Stimulated activated naive CD8-positive, alpha-beta T cell treated with anti-CD3 and anti-CD28 coated beads, Interleukin-15, amount 100 ng/mL, for 72 hours (primary cell): ENCODE measurements around the gene SLC22A14.
A peak's percentile ranks its signal among the peaks of the same experiment; 100 is the strongest.

Experiments used
- ATAC-seq: fragments of 150-1000 bp; cut with Tn5 transposase; 2 replicates; pipeline ENCODE4 v1.10.0; 2021; ENCODE audit warnings: mild to moderate bottlenecking, moderate library complexity
- DNase-seq, 2 donors: peaks; one replicate each; pipeline ENCODE4 v3.0.0; 2021 to 2022
- H3K27ac Mint-ChIP-seq, 2 donors: one replicate each; pipeline ENCODE4 v1.8.0; 2022; ENCODE audit warnings: mild to moderate bottlenecking in 2 of 2, mixed read lengths in 2 of 2, moderate library complexity in 2 of 2
- H3K27me3 Mint-ChIP-seq: one replicate; pipeline ENCODE4 v1.8.0; 2022; ENCODE audit warnings: mixed read lengths
- H3K4me1 Mint-ChIP-seq: one replicate; pipeline ENCODE4 v1.8.0; 2022; ENCODE audit warnings: mild to moderate bottlenecking, mixed read lengths
- H3K4me3 Mint-ChIP-seq, 2 donors: one replicate each; pipeline ENCODE4 v1.8.0; 2022; ENCODE audit warnings: mild to moderate bottlenecking in 2 of 2, mixed read lengths in 2 of 2, moderate library complexity in 1 of 2
- H3K9me3 Mint-ChIP-seq, 2 donors: one replicate each; pipeline ENCODE4 v1.8.0; 2022; ENCODE audit warnings: mixed read lengths in 2 of 2

The SLC22A14 gene

DNA sequence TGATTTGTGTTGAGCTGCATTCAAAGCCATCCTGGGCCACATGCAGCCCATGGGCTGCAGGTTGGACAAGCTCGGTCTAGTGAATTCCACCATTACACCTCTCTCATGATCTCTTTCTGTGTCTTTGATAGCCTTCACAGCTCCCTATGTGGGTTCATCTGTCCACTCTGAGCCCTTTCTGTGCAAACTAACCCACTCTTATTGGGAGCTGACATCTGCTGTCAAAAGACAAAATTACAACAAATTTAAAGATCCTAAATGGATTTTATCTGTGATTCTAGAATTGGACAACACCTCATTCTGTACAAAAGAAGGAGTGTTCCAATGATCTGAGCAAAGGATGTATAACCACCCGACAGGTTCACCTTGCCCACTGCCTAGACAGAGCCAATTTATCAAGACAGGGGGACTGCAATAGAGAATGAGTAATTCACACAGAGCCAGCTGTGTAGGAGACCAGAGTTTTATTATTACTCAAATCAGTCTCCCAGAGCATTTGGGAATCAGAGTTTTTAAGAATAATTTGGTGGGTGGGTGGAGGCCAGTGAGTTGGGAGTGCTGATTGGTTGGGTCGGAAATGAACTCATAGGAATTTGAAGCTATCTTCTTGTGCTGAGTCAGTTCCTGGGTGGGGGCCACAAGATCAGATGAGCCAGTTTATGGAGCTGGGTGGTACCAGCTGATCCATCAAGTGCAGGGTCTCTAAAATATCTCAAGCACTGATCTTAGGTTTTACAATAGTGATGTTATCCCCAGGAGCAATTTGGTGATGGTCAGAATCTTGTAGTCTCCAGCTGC lies 61.9 kb downstream of the SLC22A14 start:
- DNase-seq (no peak), ATAC-seq (no peak)
- Mint-ChIP-seq H3K4me1 (peaks cover 9% of the 10 kb centered on the region), H3K27me3 (no peaks in the 10 kb centered on the region), H3K27ac (no peak overlapping the region), H3K4me3 (no peak overlapping the region), H3K9me3 (no peaks in the 10 kb centered on the region)

DNA sequence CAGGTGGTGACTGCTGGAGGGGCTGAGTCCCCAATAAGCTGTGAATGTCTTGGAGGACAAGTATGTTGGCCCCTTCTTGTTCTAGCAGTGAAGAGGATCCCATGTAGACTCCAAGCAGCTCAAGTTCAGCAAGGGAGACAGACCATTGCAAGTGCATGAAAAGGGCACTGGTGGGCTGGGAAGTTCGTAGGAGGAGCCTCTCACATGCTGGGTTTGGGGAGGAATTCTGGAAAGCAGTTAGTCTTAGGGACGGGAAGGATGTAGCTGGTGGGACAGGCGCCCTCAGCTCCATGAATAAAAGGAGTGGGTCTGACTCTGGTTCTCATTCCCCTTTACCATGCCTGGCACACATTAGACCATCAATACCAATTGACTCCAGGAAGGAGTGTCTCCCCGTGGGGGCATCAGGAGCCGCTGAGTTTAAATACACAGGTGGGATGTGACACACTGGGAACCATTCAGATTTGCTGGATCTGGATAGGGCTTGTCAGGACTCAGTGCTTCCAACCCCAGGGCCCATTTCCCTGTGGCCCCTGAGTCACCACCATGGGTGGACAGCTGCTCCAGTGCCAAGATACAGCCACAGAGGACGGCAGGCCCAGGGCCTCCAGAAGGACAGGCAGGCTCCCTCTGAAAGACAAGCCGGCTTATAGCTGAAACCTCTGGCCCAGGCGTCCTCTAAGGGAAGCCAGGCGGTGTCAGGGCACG lies 63.9 kb downstream of the SLC22A14 start:
- Mint-ChIP-seq H3K4me3 (peak overlapping the region; percentile 76 to 78), H3K4me1 (peaks cover 9% of the 10 kb centered on the region)
- ATAC-seq = no peak

DNA sequence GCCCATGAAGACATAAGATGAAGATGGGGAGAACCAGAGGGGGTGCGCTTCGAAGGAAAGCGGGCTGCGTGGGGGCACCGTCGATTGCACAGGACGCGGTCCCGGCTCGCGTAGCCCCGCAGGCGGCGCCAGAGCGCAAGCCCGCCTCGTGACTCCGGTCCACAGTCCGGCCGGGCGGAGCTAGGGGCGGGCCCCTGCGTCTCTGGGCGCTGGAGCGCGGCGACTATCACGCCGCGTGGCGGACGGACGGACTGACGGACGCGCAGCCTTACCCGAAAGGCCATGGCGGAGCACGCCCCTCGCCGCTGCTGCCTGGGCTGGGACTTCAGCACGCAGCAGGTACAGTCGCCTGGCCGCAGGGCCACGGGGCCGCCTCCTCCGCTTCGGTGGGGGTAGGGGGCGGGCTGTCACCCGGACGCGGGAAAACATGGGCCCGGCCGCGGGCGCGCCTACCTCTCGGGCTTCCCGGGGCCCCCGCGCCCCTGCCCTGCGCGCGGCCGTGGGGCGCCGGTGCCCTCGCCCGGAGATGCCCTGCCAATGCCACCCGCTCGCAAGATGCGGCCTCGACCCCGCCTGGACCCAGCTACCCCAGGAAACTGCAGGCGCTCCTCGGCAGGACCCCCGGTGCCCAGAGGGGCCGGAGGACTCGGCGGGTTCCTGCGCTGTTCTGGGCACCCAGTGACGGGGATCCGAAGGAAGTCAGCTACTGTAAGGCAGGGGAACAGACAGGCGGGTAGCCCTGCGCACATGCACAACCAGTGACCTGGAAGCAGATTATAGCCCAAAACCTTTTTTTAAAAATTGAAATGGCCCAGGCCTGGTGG lies 64.7 kb downstream of the SLC22A14 start, which contains the start of gene XYLB:
TSS of gene XYLB (plus strand) at position 199 of the 824 bp plus-strand sequence. CDS start at position 283, 84 bp downstream.
- peak; percentile 84 to 85 for DNase-seq
- H3K4me1 Mint-ChIP-seq = peaks cover 9% of the 10 kb centered on the region
- H3K27ac Mint-ChIP-seq = peak within 1 kb of the TSS; percentile 46 to 63
- peak; percentile 96 for ATAC-seq
- no peaks in the 10 kb centered on the region for H3K9me3 Mint-ChIP-seq
- peak within 1 kb of the TSS; percentile 81 to 88 for H3K4me3 Mint-ChIP-seq
- no peaks in the 10 kb centered on the region for H3K27me3 Mint-ChIP-seq

More for the DNA sequence above, 63.9 kb downstream of the SLC22A14 start:
- H3K27ac Mint-ChIP-seq = peak overlapping the region in 1 of 2 donors; percentile 61
- no peaks in the 10 kb centered on the region for H3K27me3 Mint-ChIP-seq
- H3K9me3 Mint-ChIP-seq = no peaks in the 10 kb centered on the region
- no peak for DNase-seq

- H3K9me3 Mint-ChIP-seq = no peaks in the 10 kb centered on the region
- ATAC-seq = no peak
Measured at GRCh38 chr3:38347421-38348200, 65.5 kb downstream of the SLC22A14 start.

DNA sequence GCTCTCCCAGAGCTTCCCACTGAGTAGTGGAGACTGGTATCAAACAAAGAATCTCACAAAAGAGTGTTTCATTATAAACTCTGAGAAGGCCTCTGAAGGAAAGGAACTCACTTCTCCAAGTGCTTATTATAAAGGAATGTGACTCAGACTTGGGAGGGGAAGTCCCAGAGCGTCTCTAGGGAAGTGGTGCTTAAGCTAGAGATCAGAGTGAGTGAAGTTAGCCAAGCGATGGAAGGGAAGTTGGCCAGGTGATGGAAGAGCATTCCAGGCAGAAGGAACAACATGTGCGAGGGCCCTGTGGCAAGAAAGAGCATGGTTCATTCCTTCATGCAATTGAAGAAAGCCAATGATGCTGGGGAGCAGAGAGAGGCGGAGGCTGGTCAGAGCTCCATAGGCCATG lies 66.8 kb downstream of the SLC22A14 start:
- no peak overlapping the region for H3K4me3 Mint-ChIP-seq
- peaks cover 9% of the 10 kb centered on the region for H3K4me1 Mint-ChIP-seq
- no peaks in the 10 kb centered on the region for H3K9me3 Mint-ChIP-seq
- no peaks in the 10 kb centered on the region for H3K27me3 Mint-ChIP-seq
- ATAC-seq (no peak), DNase-seq (no peak)
- no peak overlapping the region for H3K27ac Mint-ChIP-seq

More at GRCh38 chr3:38347421-38348200, 65.5 kb downstream of the SLC22A14 start:
- Mint-ChIP-seq H3K4me3 (peak overlapping the region; percentile 81 to 88), H3K27ac (peak overlapping the region in 1 of 2 donors; percentile 40), H3K4me1 (peaks cover 9% of the 10 kb centered on the region), H3K27me3 (no peaks in the 10 kb centered on the region)
- DNase-seq = no peak

- peaks cover 9% of the 10 kb centered on the region for H3K4me1 Mint-ChIP-seq
- DNase-seq = no peak
- no peaks in the 10 kb centered on the region for H3K9me3 Mint-ChIP-seq
- no peaks in the 10 kb centered on the region for H3K27me3 Mint-ChIP-seq
- ATAC-seq = no peak
- no peak overlapping the region for H3K27ac Mint-ChIP-seq
- no peak overlapping the region for H3K4me3 Mint-ChIP-seq
Measured at GRCh38 chr3:38349684-38350359, 67.7 kb downstream of the SLC22A14 start.

DNA sequence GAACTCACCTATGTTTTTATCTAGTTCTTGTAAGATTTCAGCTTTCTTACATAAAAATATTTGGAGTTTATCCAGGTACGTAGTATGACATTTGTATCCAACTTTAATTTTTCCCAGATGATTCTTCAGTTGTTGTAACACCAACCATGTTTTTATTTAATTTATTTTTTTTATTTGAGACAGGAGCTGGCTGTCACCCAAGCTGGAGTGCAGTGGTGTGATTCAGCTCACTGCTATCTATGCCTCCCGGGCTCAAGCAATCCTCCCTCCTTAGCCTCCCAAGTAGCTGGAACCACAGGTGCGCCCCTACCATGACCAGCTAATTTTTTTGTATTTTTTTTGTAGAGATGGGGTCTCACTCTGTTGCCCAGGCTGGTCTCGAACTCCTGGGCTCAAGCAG lies 71.1 kb downstream of the SLC22A14 start:
- DNase-seq (no peak), ATAC-seq (no peak)
- Mint-ChIP-seq H3K9me3 (no peaks in the 10 kb centered on the region), H3K27ac (no peak overlapping the region), H3K27me3 (no peaks in the 10 kb centered on the region), H3K4me3 (no peak overlapping the region), H3K4me1 (no peaks in the 10 kb centered on the region)

DNA sequence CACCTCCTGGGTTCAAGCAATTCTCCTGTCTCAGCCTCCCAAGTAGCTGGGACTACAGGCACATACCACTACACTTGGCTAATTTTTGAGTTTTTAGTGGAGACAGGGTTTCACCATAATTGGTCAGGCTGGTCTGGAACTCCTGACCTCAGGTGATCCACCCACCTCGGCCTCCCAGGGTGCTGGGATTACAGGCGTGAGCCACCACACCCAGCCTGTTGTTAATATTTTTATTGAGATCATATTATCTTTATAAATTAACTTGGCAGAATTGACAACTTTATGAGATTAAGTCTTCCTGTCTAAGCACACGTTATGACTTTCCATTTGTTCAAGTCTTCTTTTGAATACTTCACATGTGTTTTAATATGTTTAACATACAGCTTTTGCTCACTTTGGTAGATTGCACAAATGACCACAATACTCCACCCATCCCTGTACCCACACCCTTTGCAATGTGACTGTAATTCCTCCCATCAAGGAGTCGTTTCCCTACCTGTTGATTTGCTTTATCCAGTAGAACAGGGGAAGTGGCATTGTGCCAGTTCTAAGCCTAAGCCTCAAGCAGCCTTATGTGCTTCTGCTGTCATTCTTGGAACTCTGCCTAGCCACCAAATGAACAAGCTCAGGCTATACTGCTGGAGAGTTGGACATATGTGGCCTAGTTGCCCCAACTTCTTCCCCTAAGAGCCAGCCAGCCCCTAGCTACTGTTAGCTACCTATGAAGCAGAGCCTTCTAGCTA lies 72.7 kb downstream of the SLC22A14 start:
- H3K27ac Mint-ChIP-seq = no peak overlapping the region
- no peak overlapping the region for H3K4me3 Mint-ChIP-seq
- H3K27me3 Mint-ChIP-seq = no peaks in the 10 kb centered on the region
- no peaks in the 10 kb centered on the region for H3K9me3 Mint-ChIP-seq
- no peaks in the 10 kb centered on the region for H3K4me1 Mint-ChIP-seq
- DNase-seq (no peak), ATAC-seq (no peak)

DNA sequence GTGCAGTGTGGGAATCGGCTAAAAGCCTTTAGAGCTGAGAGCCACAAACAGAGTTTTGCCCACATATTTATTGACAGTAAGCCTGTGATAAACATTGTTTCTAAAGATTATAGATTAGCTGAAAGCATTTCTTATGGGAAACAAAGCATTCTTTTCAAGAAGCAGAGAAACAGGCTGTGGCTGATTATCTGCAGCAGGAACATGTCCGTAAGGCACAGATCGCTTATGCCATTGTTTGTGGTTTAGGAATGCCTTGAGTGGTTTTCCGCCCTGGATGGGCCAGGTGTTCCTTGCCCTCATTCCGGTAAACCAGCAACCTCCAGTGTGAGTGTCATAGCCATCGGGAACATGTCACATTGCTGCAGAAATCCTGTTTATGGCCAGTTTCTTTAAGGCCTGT lies 76.9 kb downstream of the SLC22A14 start:
- peaks cover 4% of the 10 kb centered on the region for H3K4me1 Mint-ChIP-seq
- H3K27ac Mint-ChIP-seq = no peak overlapping the region
- ATAC-seq = no peak
- no peak for DNase-seq
- no peaks in the 10 kb centered on the region for H3K9me3 Mint-ChIP-seq
- H3K27me3 Mint-ChIP-seq = no peaks in the 10 kb centered on the region
- no peak overlapping the region for H3K4me3 Mint-ChIP-seq

- Mint-ChIP-seq H3K27ac (no peak overlapping the region), H3K4me1 (peaks cover 9% of the 10 kb centered on the region), H3K9me3 (no peaks in the 10 kb centered on the region), H3K27me3 (no peaks in the 10 kb centered on the region), H3K4me3 (no peak overlapping the region)
- no peak for DNase-seq
- no peak for ATAC-seq
Measured at GRCh38 chr3:38360345-38360744, 78.3 kb downstream of the SLC22A14 start.

GRCh38 chr3:38361496-38361895 lies 79.4 kb downstream of the SLC22A14 start:
- peaks cover 9% of the 10 kb centered on the region for H3K4me1 Mint-ChIP-seq
- H3K27ac Mint-ChIP-seq = no peak overlapping the region

GRCh38 chr3:38362825-38363224 lies 80.7 kb downstream of the SLC22A14 start:
- no peak for DNase-seq
- ATAC-seq = no peak
- no peaks in the 10 kb centered on the region for H3K27me3 Mint-ChIP-seq
- peaks cover 9% of the 10 kb centered on the region for H3K4me1 Mint-ChIP-seq
- no peak overlapping the region for H3K27ac Mint-ChIP-seq
- no peak overlapping the region for H3K4me3 Mint-ChIP-seq
- no peaks in the 10 kb centered on the region for H3K9me3 Mint-ChIP-seq

More at GRCh38 chr3:38361496-38361895, 79.4 kb downstream of the SLC22A14 start:
- Mint-ChIP-seq H3K9me3 (no peaks in the 10 kb centered on the region), H3K4me3 (no peak overlapping the region), H3K27me3 (no peaks in the 10 kb centered on the region)
- ATAC-seq (no peak), DNase-seq (no peak)

- H3K4me1 Mint-ChIP-seq = peaks cover 16% of the 10 kb centered on the region
- H3K27ac Mint-ChIP-seq = no peak overlapping the region
- H3K27me3 Mint-ChIP-seq = no peaks in the 10 kb centered on the region
- no peak for DNase-seq
- ATAC-seq = no peak
- H3K9me3 Mint-ChIP-seq = peaks cover 0 to 7% of the 10 kb centered on the region in 2 donors
- no peak overlapping the region for H3K4me3 Mint-ChIP-seq
Measured at GRCh38 chr3:38364721-38365400, 82.8 kb downstream of the SLC22A14 start.
